KOPT-K1 (cell line): ENCODE measurements around the gene MAEL.
A peak's percentile ranks its signal among the peaks of the same experiment; 100 is the strongest.

Experiments used
- H3K27ac ChIP-seq: fragments of 200-600 bp; sonication (generic); 2 replicates; pipeline ENCODE4 v1.5.1; 2016; ENCODE audit warnings: antibody characterized with exemption, mild to moderate bottlenecking, low read depth, low read length; ENCODE audit not compliant: poor library complexity, severe bottlenecking
- H3K36me3 ChIP-seq: fragments of 200-600 bp; sonication (generic); 2 replicates; pipeline ENCODE4 v1.5.1; 2017; ENCODE audit warnings: antibody characterized with exemption, mild to moderate bottlenecking, low read length, moderate library complexity; ENCODE audit not compliant: insufficient read depth
- H3K9me3 ChIP-seq: fragments of 200-600 bp; sonication (generic); 2 replicates; pipeline ENCODE4 v1.5.1; 2017; ENCODE audit warnings: antibody characterized with exemption, low read length, mild to moderate bottlenecking; ENCODE audit not compliant: insufficient read depth, poor library complexity, severe bottlenecking

MAEL gene

GRCh38 chr1:166988974-166989515, at the start of gene MAEL:
Gene MAEL, plus strand, starts transcription at chr1:166989280. Its CDS starts 73 bp downstream, at chr1:166989353.
- H3K27ac ChIP-seq: no peak within 1 kb of the TSS
- no peaks in the 10 kb centered on the region for H3K9me3 ChIP-seq
- no peaks in the 10 kb centered on the region for H3K36me3 ChIP-seq

GRCh38 chr1:166939741-166940375, 49.2 kb upstream of the MAEL start:
- no peaks in the 10 kb centered on the region for H3K9me3 ChIP-seq
- no peaks in the 10 kb centered on the region for H3K36me3 ChIP-seq
- no peak overlapping the region for H3K27ac ChIP-seq

- Histone ChIP-seq H3K27ac (peak overlapping the region; percentile 7), H3K36me3 (no peaks in the 10 kb centered on the region), H3K9me3 (no peaks in the 10 kb centered on the region)
Measured at GRCh38 chr1:166944186-166944967, 44.7 kb upstream of the MAEL start.

GRCh38 chr1:166947398-166948043, 41.6 kb upstream of the MAEL start:
- H3K27ac ChIP-seq: no peak overlapping the region
- H3K9me3 ChIP-seq: no peaks in the 10 kb centered on the region
- no peaks in the 10 kb centered on the region for H3K36me3 ChIP-seq

- H3K9me3 ChIP-seq: no peaks in the 10 kb centered on the region
- H3K36me3 ChIP-seq: no peaks in the 10 kb centered on the region
- no peak overlapping the region for H3K27ac ChIP-seq
Measured at GRCh38 chr1:166948856-166949350, 40.2 kb upstream of the MAEL start.

- H3K27ac ChIP-seq: no peak overlapping the region
- no peaks in the 10 kb centered on the region for H3K36me3 ChIP-seq
- no peaks in the 10 kb centered on the region for H3K9me3 ChIP-seq
Measured at GRCh38 chr1:166950156-166950555, 38.9 kb upstream of the MAEL start.

GRCh38 chr1:166951050-166951449, 38.0 kb upstream of the MAEL start:
- H3K36me3 ChIP-seq: no peaks in the 10 kb centered on the region
- no peak overlapping the region for H3K27ac ChIP-seq
- no peaks in the 10 kb centered on the region for H3K9me3 ChIP-seq

GRCh38 chr1:166952002-166952746, 36.9 kb upstream of the MAEL start:
- no peak overlapping the region for H3K27ac ChIP-seq
- H3K9me3 ChIP-seq: no peaks in the 10 kb centered on the region
- no peaks in the 10 kb centered on the region for H3K36me3 ChIP-seq

GRCh38 chr1:166953491-166953890, 35.6 kb upstream of the MAEL start:
- Histone ChIP-seq H3K27ac (no peak overlapping the region), H3K36me3 (no peaks in the 10 kb centered on the region), H3K9me3 (no peaks in the 10 kb centered on the region)

- H3K9me3 ChIP-seq: no peaks in the 10 kb centered on the region
- H3K36me3 ChIP-seq: no peaks in the 10 kb centered on the region
- no peak overlapping the region for H3K27ac ChIP-seq
Measured at GRCh38 chr1:166956057-166956850, 32.8 kb upstream of the MAEL start.

- H3K27ac ChIP-seq: no peak overlapping the region
- H3K9me3 ChIP-seq: no peaks in the 10 kb centered on the region
- H3K36me3 ChIP-seq: no peaks in the 10 kb centered on the region
Measured at GRCh38 chr1:166956872-166957271, 32.2 kb upstream of the MAEL start.

GRCh38 chr1:166960858-166961474, 28.1 kb upstream of the MAEL start:
- Histone ChIP-seq H3K9me3 (no peaks in the 10 kb centered on the region), H3K27ac (no peak overlapping the region), H3K36me3 (no peaks in the 10 kb centered on the region)

- Histone ChIP-seq H3K36me3 (no peaks in the 10 kb centered on the region), H3K9me3 (no peaks in the 10 kb centered on the region), H3K27ac (peak overlapping the region; percentile 38)
Measured at GRCh38 chr1:166969074-166969677, 19.9 kb upstream of the MAEL start.
